Colonic mucosa (tissue), 4 donors: ENCODE data around the gene SMC2. TPM values are rescaled to one million over a fixed set of nuclear protein-coding genes. Genes with fewer than 3 reads are reported as not detected.

Experiments used
- DNase-seq: peaks from one replicate; pipeline ENCODE4 v3.0.0-alpha.2; 2020
- H3K27ac ChIP-seq: fragments of 200-600 bp; one replicate; pipeline ENCODE4 v1.8.0; 2021
- H3K27me3 ChIP-seq: fragments of 200-600 bp; one replicate; pipeline ENCODE4 v1.8.0; 2021
- H3K36me3 ChIP-seq: fragments of 200-600 bp; one replicate; pipeline ENCODE4 v1.8.0; 2021
- H3K4me1 ChIP-seq: fragments of 200-600 bp; one replicate; pipeline ENCODE4 v1.8.0; 2021; ENCODE audit warnings: mild to moderate bottlenecking
- H3K4me3 ChIP-seq: fragments of 200-600 bp; one replicate; pipeline ENCODE4 v1.8.0; 2021
- H3K9ac ChIP-seq, 2 donors: one replicate each; pipeline ENCODE4 v1.7.0; 2013; ENCODE audit warnings: control low read depth in 2 of 2, low read depth in 2 of 2, low read length in 2 of 2
- H3K9me3 ChIP-seq: fragments of 200-600 bp; one replicate; pipeline ENCODE4 v1.8.0; 2021
- intact Hi-C: fragments of 100-400 bp; cut with DNase I; formaldehyde crosslinking; loops from one replicate; pipeline ENCODE4 v1.14.1; 2022
- total RNA-seq, 2 donors: library from RNA; stranded (reverse); fragmentation: NEBNext Ultra II Directional in 1 of 2; extraction: Animal tissue kit (Norgen Biotek cat#: 25700) in 1 of 2; gene quantifications; one replicate each; pipeline ENCODE4 v1.2.1, GENCODE V29; 2021
- TF ChIP-seq, protein P1 (sequence below): fragments of 200-600 bp; IDR thresholded peaks from one replicate; pipeline ENCODE4 v1.8.0; 2022; ENCODE audit warnings: antibody characterized with exemption, mild to moderate bottlenecking
- donor health status: healthy.
- donor health status: DM: no; HTN: no; CAD: no.
- donor health status: DM: no; HTN: no; CAD: no.

The SMC2 gene
- total RNA-seq, 2 donors from 2014 or later: 14.4 to 37.2 TPM

GRCh38 chr9:104073770-104074133, 20.4 kb upstream of the SMC2 start:
- no peaks in the 10 kb centered on the region for H3K36me3 ChIP-seq
- no peak overlapping the region for H3K27ac ChIP-seq
- TF ChIP-seq, protein P1, sequence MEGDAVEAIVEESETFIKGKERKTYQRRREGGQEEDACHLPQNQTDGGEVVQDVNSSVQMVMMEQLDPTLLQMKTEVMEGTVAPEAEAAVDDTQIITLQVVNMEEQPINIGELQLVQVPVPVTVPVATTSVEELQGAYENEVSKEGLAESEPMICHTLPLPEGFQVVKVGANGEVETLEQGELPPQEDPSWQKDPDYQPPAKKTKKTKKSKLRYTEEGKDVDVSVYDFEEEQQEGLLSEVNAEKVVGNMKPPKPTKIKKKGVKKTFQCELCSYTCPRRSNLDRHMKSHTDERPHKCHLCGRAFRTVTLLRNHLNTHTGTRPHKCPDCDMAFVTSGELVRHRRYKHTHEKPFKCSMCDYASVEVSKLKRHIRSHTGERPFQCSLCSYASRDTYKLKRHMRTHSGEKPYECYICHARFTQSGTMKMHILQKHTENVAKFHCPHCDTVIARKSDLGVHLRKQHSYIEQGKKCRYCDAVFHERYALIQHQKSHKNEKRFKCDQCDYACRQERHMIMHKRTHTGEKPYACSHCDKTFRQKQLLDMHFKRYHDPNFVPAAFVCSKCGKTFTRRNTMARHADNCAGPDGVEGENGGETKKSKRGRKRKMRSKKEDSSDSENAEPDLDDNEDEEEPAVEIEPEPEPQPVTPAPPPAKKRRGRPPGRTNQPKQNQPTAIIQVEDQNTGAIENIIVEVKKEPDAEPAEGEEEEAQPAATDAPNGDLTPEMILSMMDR: no peak
- DNase-seq: no peak
- no peaks in the 10 kb centered on the region for H3K27me3 ChIP-seq
- no peak overlapping the region for H3K4me3 ChIP-seq
- no peaks in the 10 kb centered on the region for H3K4me1 ChIP-seq
- intact Hi-C loops: loop anchor here (10.0 kb wide), 1 partner anchor 59 kb away; no protein-coding TSS in a partner anchor
- H3K9ac ChIP-seq: no peak overlapping the region
- H3K9me3 ChIP-seq: no peaks in the 10 kb centered on the region

DNA sequence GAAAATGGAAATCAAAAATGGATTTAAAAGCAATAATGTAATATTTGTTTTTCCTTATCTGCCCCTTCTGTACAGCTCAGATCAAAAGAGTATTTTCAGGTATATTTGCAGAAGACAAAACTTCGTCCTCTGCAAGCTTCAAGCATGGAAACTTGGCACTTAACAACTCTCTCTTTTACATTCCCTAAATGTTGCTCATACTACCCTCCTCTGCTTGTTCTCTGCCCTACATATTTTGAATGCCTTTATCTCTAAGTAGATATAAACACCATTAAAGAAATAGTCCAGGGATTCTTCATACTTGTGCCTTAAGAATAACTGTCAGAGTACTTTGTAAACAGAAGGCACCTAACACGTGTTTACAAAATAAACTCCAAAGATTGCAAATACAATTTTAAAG, 19.2 kb upstream of the SMC2 start:
- H3K27ac ChIP-seq: no peak overlapping the region
- DNase-seq: no peak
- H3K27me3 ChIP-seq: no peaks in the 10 kb centered on the region
- H3K9ac ChIP-seq: no peak overlapping the region
- intact Hi-C loops: loop anchor here (10.0 kb wide), 1 partner anchor 60 kb away; no protein-coding TSS in a partner anchor
- TF ChIP-seq, protein P1: no peak
- H3K4me3 ChIP-seq: no peak overlapping the region
- no peaks in the 10 kb centered on the region for H3K9me3 ChIP-seq
- H3K36me3 ChIP-seq: no peaks in the 10 kb centered on the region
- no peaks in the 10 kb centered on the region for H3K4me1 ChIP-seq

DNA sequence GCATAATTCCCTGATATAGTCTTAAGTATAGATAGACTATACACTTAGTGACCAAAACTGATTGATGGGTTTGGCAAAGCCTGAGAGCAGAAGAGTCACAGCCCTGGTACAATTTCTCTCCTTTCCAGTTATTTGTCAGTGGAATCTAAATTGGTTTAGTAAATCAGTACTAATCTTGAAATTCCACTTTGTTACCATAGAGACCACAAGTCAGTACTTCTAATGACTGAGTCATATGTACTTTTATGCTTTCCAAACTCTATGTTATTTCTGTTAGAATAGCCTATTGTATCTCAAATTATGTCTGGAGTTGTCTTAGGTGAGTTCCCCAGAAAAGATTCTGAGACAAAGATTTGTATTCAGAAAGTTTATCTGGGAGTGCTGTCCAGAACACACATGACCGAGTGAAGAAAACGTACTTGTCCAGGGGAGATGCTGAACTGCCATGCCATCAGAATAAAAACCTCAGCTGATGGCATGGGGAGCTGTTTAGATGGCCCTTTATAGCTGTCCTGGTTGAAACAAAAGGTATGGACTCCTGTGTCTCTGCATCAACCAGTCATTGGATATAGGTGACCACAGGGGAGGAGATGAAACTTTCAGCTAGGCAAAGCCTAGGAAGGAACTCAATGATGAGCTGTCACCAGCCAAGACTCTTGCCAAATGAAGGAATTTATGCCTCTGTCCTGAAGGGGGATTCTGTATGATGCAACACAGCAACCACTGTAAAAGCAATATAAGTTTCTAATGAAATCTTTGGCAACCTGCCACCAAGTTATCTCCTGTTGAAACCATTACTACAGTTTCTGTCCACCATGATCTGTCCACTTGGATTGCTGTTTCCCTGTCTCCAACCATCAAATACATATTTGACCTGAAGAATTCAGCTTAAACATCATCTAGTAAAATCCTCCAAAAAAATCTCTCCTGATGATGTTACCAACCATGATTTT, 18.0 kb upstream of the SMC2 start:
- intact Hi-C loops: loop anchor here (10.0 kb wide), 1 partner anchor 61 kb away; no protein-coding TSS in a partner anchor
- no peak overlapping the region for H3K4me3 ChIP-seq
- no peaks in the 10 kb centered on the region for H3K27me3 ChIP-seq
- H3K9me3 ChIP-seq: no peaks in the 10 kb centered on the region
- H3K36me3 ChIP-seq: no peaks in the 10 kb centered on the region
- H3K9ac ChIP-seq: no peak overlapping the region
- no peak overlapping the region for H3K27ac ChIP-seq
- no peaks in the 10 kb centered on the region for H3K4me1 ChIP-seq
- TF ChIP-seq, protein P1: no peak
- DNase-seq: no peak

DNA sequence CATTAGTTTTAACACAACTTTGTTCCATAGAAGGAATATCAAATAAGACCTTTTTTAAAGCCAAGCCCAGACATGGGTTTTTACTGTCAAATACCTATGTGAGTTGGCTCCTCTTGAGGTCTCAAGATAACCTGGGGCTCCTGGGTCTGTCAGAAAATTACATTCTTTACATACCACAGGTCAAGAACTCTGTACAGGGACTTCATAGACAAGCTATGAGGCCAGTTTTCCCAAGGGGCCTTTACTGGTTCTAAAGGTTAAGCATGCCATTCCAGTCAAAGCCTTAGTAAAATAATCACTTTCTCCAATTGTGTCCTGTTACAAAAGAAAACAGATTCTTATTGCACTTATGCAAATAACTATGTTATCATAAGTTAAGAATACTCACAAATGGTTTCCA, 15.5 kb upstream of the SMC2 start:
- H3K36me3 ChIP-seq: no peaks in the 10 kb centered on the region
- H3K9me3 ChIP-seq: no peaks in the 10 kb centered on the region
- H3K27ac ChIP-seq: no peak overlapping the region
- no peaks in the 10 kb centered on the region for H3K4me1 ChIP-seq
- H3K9ac ChIP-seq: no peak overlapping the region
- no peak for DNase-seq
- TF ChIP-seq, protein P1: no peak
- intact Hi-C loops: loop anchor here (10.0 kb wide), 1 partner anchor 64 kb away; no protein-coding TSS in a partner anchor
- no peak overlapping the region for H3K4me3 ChIP-seq
- no peaks in the 10 kb centered on the region for H3K27me3 ChIP-seq

DNA sequence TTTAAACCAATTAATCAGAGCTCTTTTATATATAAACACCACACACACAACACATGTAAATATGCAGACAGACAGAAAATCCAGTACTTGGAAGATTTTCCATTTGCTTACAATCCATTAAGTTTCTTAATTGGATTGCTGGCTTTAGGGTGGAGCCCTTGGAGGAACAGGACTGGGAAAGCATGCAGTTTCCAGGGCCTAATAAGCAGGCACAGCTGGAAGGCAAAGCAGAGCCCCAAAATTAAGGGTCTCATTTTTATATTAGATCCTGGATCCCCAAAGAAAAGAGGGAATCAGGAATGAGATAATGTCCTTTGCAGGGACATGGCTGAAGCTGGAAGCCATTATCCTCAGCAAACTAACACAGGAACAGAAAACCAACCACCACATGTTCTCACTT, 13.1 kb upstream of the SMC2 start:
- intact Hi-C loops: loop anchor here (10.0 kb wide), 1 partner anchor 296 kb away; no protein-coding TSS in a partner anchor
- DNase-seq: no peak
- Histone ChIP-seq H3K9me3 (no peaks in the 10 kb centered on the region), H3K4me3 (no peak overlapping the region), H3K9ac (no peak overlapping the region), H3K27me3 (no peaks in the 10 kb centered on the region), H3K36me3 (no peaks in the 10 kb centered on the region), H3K27ac (no peak overlapping the region), H3K4me1 (no peaks in the 10 kb centered on the region)
- TF ChIP-seq, protein P1: no peak
